K562 (cell line): Measurements from ENCODE around the gene UNC80.

ENCODE experiments used
- EZH2 ChIP-seq: IDR thresholded peaks from 2 replicates; pipeline ENCODE4 v1.6.1; 2012; ENCODE audit warnings: low read depth, mild to moderate bottlenecking, inconsistent platforms, low read length, borderline replicate concordance
- TAF1 ChIP-seq: IDR thresholded peaks from 2 replicates; pipeline ENCODE4 v1.6.1; 2011; ENCODE audit warnings: mild to moderate bottlenecking, low read length, moderate library complexity; ENCODE audit not compliant: insufficient read depth, control insufficient read depth, severe bottlenecking; ENCODE audit errors: extremely low read depth
- ZNF12 ChIP-seq: sonication (generic); formaldehyde crosslinking; IDR thresholded peaks from 2 replicates; pipeline ENCODE4 v1.4.0; 2020; ENCODE audit warnings: mild to moderate bottlenecking, missing genetic modification reagents
- TF ChIP-seq, protein P1 (sequence below), 3 experiments: fragments of 200-800 bp in 1 of 3; fragments of 250-450 bp in 1 of 3; fragments of 450-650 bp in 1 of 3; sonication (Bioruptor Pico) in 1 of 3; sonication (Bioruptor generic) in 1 of 3; formaldehyde crosslinking in 1 of 3; IDR thresholded peaks; 2 replicates each; pipeline versions ENCODE4 v1.6.1 to v1.8.0; 2016 to 2022; ENCODE audit warnings: mild to moderate bottlenecking in 2 of 3, missing genetic modification characterization in 2 of 3, missing compliant biosample characterization in 1 of 3, moderate library complexity in 1 of 3
- TF ChIP-seq, protein P2 (sequence below), 2 experiments: fragments of 450-650 bp; formaldehyde crosslinking in 1 of 2; IDR thresholded peaks; 2 replicates each; pipeline versions ENCODE4 v1.4.0 to v1.6.1; 2014 to 2020; ENCODE audit warnings: mild to moderate bottlenecking in 2 of 2, borderline replicate concordance in 1 of 2, low read depth in 1 of 2
- TF ChIP-seq, protein P3 (sequence below), 3 experiments: IDR thresholded peaks in 2 of 3; conservative IDR thresholded peaks in 1 of 3; 2 replicates each; pipeline ENCODE4 v1.5.1; 2011 to 2012; ENCODE audit warnings: low read length in 3 of 3, mild to moderate bottlenecking in 3 of 3, control low read depth in 2 of 3, improper control_type of control experiment in 1 of 3, inconsistent platforms in 1 of 3, low read depth in 1 of 3, mixed read lengths in 1 of 3, moderate library complexity in 1 of 3; ENCODE audit not compliant: insufficient read depth in 2 of 3
- TF ChIP-seq, protein P4 (sequence below): sonication (generic); formaldehyde crosslinking; IDR thresholded peaks from 2 replicates; pipeline ENCODE4 v1.9.0; 2022; ENCODE audit warnings: mild to moderate bottlenecking, missing genetic modification reagents

DNA sequence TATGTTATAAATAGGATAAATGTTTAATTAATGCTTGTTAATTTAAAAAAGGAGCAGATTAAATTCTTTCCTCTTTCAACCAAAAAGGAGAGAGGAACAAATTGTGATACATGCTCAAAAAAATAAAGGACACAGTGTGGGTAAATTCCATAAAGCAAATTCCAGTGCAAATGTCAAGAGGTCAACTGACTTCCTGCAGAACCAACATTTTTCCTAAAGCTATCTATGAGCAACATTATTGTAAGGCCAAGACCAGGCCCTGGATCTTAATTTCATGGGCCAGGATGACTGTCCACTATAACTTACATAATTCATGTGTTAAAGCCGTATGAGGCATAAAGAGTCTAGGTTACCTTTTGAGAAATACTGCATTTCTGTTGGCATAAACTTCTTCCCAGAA is 136.9 kb downstream of the UNC80 start:
- TF ChIP-seq, protein P1, sequence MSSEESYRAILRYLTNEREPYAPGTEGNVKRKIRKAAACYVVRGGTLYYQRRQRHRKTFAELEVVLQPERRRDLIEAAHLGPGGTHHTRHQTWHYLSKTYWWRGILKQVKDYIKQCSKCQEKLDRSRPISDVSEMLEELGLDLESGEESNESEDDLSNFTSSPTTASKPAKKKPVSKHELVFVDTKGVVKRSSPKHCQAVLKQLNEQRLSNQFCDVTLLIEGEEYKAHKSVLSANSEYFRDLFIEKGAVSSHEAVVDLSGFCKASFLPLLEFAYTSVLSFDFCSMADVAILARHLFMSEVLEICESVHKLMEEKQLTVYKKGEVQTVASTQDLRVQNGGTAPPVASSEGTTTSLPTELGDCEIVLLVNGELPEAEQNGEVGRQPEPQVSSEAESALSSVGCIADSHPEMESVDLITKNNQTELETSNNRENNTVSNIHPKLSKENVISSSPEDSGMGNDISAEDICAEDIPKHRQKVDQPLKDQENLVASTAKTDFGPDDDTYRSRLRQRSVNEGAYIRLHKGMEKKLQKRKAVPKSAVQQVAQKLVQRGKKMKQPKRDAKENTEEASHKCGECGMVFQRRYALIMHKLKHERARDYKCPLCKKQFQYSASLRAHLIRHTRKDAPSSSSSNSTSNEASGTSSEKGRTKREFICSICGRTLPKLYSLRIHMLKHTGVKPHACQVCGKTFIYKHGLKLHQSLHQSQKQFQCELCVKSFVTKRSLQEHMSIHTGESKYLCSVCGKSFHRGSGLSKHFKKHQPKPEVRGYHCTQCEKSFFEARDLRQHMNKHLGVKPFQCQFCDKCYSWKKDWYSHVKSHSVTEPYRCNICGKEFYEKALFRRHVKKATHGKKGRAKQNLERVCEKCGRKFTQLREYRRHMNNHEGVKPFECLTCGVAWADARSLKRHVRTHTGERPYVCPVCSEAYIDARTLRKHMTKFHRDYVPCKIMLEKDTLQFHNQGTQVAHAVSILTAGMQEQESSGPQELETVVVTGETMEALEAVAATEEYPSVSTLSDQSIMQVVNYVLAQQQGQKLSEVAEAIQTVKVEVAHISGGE (CRISPR knock-in tag; IDR thresholded peaks at IDR 0.05): no peak
- TF ChIP-seq, protein P2, sequence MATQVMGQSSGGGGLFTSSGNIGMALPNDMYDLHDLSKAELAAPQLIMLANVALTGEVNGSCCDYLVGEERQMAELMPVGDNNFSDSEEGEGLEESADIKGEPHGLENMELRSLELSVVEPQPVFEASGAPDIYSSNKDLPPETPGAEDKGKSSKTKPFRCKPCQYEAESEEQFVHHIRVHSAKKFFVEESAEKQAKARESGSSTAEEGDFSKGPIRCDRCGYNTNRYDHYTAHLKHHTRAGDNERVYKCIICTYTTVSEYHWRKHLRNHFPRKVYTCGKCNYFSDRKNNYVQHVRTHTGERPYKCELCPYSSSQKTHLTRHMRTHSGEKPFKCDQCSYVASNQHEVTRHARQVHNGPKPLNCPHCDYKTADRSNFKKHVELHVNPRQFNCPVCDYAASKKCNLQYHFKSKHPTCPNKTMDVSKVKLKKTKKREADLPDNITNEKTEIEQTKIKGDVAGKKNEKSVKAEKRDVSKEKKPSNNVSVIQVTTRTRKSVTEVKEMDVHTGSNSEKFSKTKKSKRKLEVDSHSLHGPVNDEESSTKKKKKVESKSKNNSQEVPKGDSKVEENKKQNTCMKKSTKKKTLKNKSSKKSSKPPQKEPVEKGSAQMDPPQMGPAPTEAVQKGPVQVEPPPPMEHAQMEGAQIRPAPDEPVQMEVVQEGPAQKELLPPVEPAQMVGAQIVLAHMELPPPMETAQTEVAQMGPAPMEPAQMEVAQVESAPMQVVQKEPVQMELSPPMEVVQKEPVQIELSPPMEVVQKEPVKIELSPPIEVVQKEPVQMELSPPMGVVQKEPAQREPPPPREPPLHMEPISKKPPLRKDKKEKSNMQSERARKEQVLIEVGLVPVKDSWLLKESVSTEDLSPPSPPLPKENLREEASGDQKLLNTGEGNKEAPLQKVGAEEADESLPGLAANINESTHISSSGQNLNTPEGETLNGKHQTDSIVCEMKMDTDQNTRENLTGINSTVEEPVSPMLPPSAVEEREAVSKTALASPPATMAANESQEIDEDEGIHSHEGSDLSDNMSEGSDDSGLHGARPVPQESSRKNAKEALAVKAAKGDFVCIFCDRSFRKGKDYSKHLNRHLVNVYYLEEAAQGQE (IDR thresholded peaks at IDR 0.05; ENCODE audit: borderline replicate concordance): no peak
- TF ChIP-seq, protein P2 (CRISPR knock-in tag; IDR thresholded peaks at IDR 0.05; ENCODE audit: low read depth): no peak
- TF ChIP-seq, protein P3, sequence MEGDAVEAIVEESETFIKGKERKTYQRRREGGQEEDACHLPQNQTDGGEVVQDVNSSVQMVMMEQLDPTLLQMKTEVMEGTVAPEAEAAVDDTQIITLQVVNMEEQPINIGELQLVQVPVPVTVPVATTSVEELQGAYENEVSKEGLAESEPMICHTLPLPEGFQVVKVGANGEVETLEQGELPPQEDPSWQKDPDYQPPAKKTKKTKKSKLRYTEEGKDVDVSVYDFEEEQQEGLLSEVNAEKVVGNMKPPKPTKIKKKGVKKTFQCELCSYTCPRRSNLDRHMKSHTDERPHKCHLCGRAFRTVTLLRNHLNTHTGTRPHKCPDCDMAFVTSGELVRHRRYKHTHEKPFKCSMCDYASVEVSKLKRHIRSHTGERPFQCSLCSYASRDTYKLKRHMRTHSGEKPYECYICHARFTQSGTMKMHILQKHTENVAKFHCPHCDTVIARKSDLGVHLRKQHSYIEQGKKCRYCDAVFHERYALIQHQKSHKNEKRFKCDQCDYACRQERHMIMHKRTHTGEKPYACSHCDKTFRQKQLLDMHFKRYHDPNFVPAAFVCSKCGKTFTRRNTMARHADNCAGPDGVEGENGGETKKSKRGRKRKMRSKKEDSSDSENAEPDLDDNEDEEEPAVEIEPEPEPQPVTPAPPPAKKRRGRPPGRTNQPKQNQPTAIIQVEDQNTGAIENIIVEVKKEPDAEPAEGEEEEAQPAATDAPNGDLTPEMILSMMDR (IDR thresholded peaks at IDR 0.05 in 2 of 3, conservative IDR thresholded peaks at IDR 0.05 in 1 of 3; ENCODE audit: insufficient read depth in 2 of 3, low read depth in 1 of 3, low read length in 3 of 3): no peak
- no peak for TF ChIP-seq EZH2
- TF ChIP-seq TAF1: no peak
- TF ChIP-seq, protein P4, sequence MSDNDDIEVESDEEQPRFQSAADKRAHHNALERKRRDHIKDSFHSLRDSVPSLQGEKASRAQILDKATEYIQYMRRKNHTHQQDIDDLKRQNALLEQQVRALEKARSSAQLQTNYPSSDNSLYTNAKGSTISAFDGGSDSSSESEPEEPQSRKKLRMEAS (CRISPR knock-in tag): no peak
- no peak for TF ChIP-seq ZNF12 (CRISPR knock-in tag)
